A549 treated with AZD9567 at 1 μM for 4 hours (cell line): Measurements from ENCODE around the gene MAGEA2B. TPM values are rescaled to one million over a fixed set of nuclear protein-coding genes. Genes with fewer than 3 reads are reported as not detected.

ENCODE experiments used
- total RNA-seq: library from RNA; stranded (reverse); fragments of 200-300 nt; extraction: Qiagen RNA extraction; gene quantifications from 5 replicates; pipeline ENCODE4 v1.2.3, GENCODE V29; 2022; ENCODE audit not compliant: insufficient read depth

The MAGEA2B gene, protein sequence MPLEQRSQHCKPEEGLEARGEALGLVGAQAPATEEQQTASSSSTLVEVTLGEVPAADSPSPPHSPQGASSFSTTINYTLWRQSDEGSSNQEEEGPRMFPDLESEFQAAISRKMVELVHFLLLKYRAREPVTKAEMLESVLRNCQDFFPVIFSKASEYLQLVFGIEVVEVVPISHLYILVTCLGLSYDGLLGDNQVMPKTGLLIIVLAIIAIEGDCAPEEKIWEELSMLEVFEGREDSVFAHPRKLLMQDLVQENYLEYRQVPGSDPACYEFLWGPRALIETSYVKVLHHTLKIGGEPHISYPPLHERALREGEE
- total RNA-seq = 0.32 TPM in 1 of 5 replicates, not detected in the others

DNA sequence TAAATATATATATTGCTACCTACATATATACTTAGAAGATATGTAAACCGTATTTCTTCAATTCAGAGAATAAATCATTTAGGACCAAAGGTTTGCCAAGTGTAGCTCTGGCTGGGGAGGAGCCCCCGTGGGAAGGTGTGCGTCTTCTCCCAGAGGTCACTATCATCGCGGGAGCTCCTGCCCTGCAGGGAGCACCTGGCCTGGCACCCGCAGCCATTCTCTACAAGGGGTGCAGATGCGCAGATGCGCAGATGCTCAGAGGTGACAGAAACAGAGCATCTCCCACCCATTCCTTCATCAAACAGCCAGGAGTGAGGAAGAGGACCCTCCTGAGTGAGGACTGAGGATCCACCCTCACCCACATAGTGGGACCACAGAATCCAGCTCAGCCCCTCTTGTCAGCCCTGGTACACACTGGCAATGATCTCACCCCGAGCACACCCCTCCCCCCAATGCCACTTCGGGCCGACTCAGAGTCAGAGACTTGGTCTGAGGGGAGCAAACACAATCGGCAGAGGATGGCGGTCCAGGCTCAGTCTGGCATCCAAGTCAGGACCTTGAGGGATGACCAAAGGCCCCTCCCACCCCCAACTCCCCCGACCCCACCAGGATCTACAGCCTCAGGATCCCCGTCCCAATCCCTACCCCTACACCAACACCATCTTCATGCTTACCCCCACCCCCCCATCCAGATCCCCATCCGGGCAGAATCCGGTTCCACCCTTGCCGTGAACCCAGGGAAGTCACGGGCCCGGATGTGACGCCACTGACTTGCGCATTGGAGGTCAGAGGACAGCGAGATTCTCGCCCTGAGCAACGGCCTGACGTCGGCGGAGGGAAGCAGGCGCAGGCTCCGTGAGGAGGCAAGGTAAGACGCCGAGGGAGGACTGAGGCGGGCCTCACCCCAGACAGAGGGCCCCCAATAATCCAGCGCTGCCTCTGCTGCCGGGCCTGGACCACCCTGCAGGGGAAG is at the start of gene MAGEA2B:
Gene MAGEA2B (plus strand): TSS at position 814 of the 973 bp plus-strand sequence. CDS start 2,479 bp downstream, outside the sequence.

DNA sequence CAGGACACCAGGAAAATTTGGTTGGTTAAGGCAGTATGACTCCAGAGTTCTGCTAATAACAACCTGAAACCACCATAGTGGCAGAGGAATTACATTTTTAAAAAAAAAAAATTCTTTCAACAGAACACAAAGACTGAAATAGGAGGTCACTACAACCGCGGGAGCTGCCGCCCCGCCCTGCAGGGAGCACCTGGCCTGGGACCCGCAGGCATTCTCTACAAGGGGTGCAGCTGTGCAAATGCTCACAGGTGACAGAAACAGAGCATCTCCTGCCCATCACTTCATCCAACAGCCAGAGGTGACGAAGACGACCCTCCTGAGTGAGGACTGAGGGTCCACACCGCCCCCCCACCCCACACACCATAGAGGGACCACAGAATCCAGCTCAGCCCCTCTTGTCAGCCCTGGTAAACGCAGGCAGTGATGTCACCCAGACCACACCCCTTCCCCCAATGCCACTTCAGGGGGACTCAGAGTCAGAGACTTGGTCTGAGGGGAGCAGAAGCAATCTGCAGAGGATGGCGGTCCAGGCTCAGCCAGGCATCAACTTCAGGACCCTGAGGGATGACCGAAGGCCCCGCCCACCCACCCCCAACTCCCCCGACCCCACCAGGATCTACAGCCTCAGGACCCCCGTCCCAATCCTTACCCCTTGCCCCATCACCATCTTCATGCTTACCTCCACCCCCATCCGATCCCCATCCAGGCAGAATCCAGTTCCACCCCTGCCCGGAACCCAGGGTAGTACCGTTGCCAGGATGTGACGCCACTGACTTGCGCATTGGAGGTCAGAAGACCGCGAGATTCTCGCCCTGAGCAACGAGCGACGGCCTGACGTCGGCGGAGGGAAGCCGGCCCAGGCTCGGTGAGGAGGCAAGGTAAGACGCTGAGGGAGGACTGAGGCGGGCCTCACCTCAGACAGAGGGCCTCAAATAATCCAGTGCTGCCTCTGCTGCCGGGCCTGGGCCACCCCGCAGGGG is 16.2 kb upstream of the MAGEA2B start, which contains the start of gene MAGEA3:
Gene MAGEA3 (plus strand): TSS at position 843 of the 980 bp plus-strand sequence. CDS start 2,039 bp downstream, outside the sequence.

DNA sequence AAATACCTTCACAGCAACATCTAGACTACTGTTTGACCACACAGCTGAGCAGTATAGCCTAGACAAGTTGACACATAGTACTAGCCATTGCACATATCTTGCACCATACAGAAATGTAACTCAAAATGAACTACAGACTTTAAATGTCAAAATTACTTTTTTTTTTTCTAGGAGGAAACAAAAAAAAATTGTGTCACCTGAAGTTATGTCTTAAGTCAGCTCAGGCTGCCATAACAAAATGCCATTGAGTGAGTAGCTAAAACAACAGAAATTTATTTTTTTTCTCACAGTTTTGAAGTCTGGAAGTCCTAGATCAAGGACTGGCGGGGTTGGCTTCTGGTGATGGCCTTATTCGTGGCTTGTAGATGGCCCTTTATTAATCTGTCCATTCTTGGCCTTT is 5.3 kb upstream of the MAGEA2B start, which contains the start of gene CSAG2:
Gene CSAG2 (minus strand): TSS at position 101 of the 400 bp plus-strand sequence. CDS start 161 bp downstream, outside the sequence.

DNA sequence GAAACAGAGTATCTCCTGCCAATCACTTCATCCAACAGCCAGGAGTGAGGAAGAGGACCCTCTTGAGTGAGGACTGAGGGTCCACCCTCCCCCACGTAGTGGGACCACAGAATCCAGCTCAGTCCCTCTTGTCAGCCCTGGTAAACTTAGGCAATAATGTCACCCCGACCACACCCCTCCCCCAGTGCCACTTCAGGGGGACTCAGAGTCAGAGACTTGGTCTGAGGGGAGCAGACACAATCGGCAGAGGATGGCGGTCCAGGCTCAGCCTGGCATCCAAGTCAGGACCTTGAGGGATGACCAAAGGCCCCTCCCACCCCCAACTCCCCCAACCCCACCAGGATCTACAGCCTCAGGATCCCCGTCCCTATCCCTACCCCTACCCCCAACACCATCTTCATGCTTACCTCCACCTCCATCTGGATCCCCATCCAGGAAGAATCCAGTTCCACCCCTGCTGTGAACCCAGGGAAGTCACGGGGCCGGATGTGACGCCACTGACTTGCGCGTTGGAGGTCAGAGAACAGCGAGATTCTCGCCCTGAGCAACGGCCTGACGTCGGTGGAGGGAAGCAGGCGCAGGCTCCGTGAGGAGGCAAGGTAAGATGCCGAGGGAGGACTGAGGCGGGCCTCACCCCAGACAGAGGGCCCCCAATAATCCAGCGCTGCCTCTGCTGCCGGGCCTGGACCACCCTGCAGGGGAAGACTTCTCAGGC is 19.0 kb downstream of the MAGEA2B start, which contains the start of the genes CSAG1 and MAGEA12:
Gene CSAG1 (minus strand): TSS at position 461 of the 715 bp plus-strand sequence. CDS start 1,261 bp downstream, outside the sequence.
Gene MAGEA12 (plus strand): TSS at position 497 of the 715 bp plus-strand sequence. CDS start 2,405 bp downstream, outside the sequence.

DNA sequence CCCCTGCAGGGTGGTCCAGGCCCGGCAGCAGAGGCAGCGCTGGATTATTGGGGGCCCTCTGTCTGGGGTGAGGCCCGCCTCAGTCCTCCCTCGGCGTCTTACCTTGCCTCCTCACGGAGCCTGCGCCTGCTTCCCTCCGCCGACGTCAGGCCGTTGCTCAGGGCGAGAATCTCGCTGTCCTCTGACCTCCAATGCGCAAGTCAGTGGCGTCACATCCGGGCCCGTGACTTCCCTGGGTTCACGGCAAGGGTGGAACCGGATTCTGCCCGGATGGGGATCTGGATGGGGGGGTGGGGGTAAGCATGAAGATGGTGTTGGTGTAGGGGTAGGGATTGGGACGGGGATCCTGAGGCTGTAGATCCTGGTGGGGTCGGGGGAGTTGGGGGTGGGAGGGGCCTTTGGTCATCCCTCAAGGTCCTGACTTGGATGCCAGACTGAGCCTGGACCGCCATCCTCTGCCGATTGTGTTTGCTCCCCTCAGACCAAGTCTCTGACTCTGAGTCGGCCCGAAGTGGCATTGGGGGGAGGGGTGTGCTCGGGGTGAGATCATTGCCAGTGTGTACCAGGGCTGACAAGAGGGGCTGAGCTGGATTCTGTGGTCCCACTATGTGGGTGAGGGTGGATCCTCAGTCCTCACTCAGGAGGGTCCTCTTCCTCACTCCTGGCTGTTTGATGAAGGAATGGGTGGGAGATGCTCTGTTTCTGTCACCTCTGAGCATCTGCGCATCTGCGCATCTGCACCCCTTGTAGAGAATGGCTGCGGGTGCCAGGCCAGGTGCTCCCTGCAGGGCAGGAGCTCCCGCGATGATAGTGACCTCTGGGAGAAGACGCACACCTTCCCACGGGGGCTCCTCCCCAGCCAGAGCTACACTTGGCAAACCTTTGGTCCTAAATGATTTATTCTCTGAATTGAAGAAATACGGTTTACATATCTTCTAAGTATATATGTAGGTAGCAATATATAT is 39.5 kb downstream of the MAGEA2B start, which contains the start of gene MAGEA2:
Gene MAGEA2 (minus strand): TSS at position 157 of the 965 bp plus-strand sequence. CDS start 2,479 bp downstream, outside the sequence.

DNA sequence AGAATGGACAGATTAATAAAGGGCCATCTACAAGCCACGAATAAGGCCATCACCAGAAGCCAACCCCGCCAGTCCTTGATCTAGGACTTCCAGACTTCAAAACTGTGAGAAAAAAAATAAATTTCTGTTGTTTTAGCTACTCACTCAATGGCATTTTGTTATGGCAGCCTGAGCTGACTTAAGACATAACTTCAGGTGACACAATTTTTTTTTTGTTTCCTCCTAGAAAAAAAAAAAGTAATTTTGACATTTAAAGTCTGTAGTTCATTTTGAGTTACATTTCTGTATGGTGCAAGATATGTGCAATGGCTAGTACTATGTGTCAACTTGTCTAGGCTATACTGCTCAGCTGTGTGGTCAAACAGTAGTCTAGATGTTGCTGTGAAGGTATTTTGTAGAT is 44.5 kb downstream of the MAGEA2B start, which contains the start of gene CSAG3:
Gene CSAG3 (plus strand): TSS at position 301 of the 400 bp plus-strand sequence.

Other genes starting within 250 kb of the MAGEA2B start
- 0.15 to 0.24 TPM (median 0.19 TPM) in 4 of 5 replicates, not detected in the other for gene GABRQ, start 76.7 kb upstream of the MAGEA2B start, total RNA-seq
- 2.8 to 10.3 TPM (median 3.1 TPM) in 5 replicates for gene MAGEA3, start 15.8 kb upstream of the MAGEA2B start, total RNA-seq
- gene CSAG2, start 5.4 kb upstream of the MAGEA2B start, total RNA-seq = not detected in 5 replicates
- 0.22 to 0.45 TPM (median 0.33 TPM) in 4 of 5 replicates, not detected in the other for gene CSAG1, start 19.1 kb downstream of the MAGEA2B start, total RNA-seq
- 0.09 to 0.18 TPM (median 0.13 TPM) in 4 of 5 replicates, not detected in the other for gene MAGEA12, start 19.1 kb downstream of the MAGEA2B start, total RNA-seq
- 0.05 to 0.09 TPM in 2 of 5 replicates, not detected in the others for gene MAGEA2, start 39.2 kb downstream of the MAGEA2B start, total RNA-seq
- not detected in 5 replicates for gene CSAG3, start 44.6 kb downstream of the MAGEA2B start, total RNA-seq
- 10.9 to 13.8 TPM (median 12.8 TPM) in 5 replicates for gene MAGEA6, start 55.1 kb downstream of the MAGEA2B start, total RNA-seq
- 70.3 to 87.6 TPM (median 75.6 TPM) in 5 replicates for gene CETN2, start 116.1 kb downstream of the MAGEA2B start, total RNA-seq
- 43.7 to 45.5 TPM (median 45.0 TPM) in 5 replicates for gene NSDHL, start 116.4 kb downstream of the MAGEA2B start, total RNA-seq
- gene ZNF185, start 183.4 kb downstream of the MAGEA2B start, total RNA-seq = 6.9 to 10.5 TPM (median 7.7 TPM) in 5 replicates